ENCODE results near the gene OSBPL10. TPM values are rescaled to one million over a fixed set of nuclear protein-coding genes. Genes with fewer than 3 reads are reported as not detected.

The OSBPL10 gene
- total RNA-seq, 1 donor from 2014 or later, result 20.1 TPM

DNA sequence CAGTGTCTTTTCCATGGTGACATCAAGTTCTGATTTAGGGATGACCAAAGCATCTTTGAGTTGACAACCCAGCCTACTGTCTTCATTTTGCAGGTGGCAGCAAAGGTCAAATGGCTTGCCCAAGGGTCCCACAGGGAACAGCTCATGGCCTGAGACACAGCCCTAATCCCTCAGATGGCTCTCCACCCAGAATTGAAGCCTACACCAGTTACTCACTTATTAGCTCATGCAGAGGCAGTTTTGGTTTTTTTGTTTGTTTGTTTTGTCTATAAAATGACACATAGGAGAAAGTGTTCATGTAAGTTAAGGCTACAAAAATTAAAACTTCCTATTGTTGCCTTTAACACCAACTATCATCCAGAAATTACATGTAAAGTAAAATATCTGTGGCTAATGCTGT lies 167.9 kb downstream of the OSBPL10 start:
- Histone ChIP-seq H3K4me3 (ENCODE audit: low read depth, low read length) (no peak overlapping the region), H3K27me3 (ENCODE audit: control insufficient read depth, insufficient read depth, low read length) (no peaks in the 10 kb centered on the region), H3K36me3 (ENCODE audit: control insufficient read depth, insufficient read depth, low read length) (no peaks in the 10 kb centered on the region)
- TF ChIP-seq, protein P1, sequence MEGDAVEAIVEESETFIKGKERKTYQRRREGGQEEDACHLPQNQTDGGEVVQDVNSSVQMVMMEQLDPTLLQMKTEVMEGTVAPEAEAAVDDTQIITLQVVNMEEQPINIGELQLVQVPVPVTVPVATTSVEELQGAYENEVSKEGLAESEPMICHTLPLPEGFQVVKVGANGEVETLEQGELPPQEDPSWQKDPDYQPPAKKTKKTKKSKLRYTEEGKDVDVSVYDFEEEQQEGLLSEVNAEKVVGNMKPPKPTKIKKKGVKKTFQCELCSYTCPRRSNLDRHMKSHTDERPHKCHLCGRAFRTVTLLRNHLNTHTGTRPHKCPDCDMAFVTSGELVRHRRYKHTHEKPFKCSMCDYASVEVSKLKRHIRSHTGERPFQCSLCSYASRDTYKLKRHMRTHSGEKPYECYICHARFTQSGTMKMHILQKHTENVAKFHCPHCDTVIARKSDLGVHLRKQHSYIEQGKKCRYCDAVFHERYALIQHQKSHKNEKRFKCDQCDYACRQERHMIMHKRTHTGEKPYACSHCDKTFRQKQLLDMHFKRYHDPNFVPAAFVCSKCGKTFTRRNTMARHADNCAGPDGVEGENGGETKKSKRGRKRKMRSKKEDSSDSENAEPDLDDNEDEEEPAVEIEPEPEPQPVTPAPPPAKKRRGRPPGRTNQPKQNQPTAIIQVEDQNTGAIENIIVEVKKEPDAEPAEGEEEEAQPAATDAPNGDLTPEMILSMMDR (IDR thresholded peaks at IDR 0.05; ENCODE audit: insufficient read depth, low read length, poor library complexity, severe bottlenecking), result no peak
- DNase-seq (ENCODE audit: low read depth), result no peak

DNA sequence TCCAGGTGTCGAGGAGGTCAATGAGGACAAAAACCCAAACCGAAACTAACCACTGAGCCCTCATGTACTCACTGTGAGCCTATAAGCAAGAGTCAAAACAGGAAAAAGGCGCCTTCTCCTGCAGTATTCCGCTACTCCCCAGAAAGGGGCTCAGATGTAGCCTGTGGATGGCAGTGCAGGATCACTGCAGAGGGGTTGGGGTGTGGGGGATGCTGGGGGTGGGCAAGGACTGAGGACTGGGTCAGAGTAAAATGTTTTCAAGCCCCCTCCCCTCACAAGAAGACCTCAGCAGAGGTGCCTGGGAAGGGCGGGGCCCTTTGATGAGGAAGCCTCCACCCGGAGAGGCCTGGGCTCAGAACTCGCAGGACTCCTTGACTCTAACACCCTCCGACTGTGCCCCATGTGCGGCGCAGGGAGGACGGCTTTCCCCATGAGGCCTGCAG lies 170.1 kb downstream of the OSBPL10 start:
- DNase-seq (ENCODE audit: low read depth), result no peak
- Histone ChIP-seq H3K27me3 (ENCODE audit: control insufficient read depth, insufficient read depth, low read length) (no peaks in the 10 kb centered on the region), H3K36me3 (ENCODE audit: control insufficient read depth, insufficient read depth, low read length) (no peaks in the 10 kb centered on the region), H3K4me3 (ENCODE audit: low read depth, low read length) (no peak overlapping the region)
- TF ChIP-seq, protein P1 (IDR thresholded peaks at IDR 0.05; ENCODE audit: insufficient read depth, low read length, poor library complexity, severe bottlenecking), result no peak

DNA sequence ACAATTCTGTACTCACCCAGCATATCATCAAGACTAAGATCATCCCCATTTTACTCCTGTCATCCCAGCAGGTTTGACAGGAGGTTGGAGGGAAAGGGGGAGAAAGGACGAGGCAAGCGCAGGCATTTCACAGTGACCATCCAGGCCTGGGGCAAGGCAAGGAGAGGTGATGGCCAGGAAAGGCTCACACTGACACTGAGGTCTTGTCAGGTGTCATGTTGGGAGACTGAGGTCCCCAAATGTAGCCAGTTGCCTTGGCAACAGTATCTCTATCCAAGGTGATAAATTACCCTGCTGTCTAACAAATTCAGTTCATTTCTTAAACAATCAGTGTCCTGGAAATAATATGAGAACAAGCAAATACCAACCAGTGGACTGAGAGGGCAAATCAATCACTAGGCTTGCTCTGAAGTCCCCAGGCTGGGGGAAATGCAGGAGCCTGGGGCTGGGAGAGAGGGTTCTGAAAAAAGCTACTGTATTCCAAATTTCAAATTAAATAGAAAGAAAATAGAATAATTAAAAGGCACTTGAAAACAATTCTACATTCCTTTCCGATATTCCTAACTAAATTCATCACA lies 172.8 kb downstream of the OSBPL10 start:
- TF ChIP-seq, protein P1 (IDR thresholded peaks at IDR 0.05; ENCODE audit: insufficient read depth, low read length, poor library complexity, severe bottlenecking), result no peak
- H3K27me3 ChIP-seq (ENCODE audit: control insufficient read depth, insufficient read depth, low read length), result no peaks in the 10 kb centered on the region
- H3K36me3 ChIP-seq (ENCODE audit: control insufficient read depth, insufficient read depth, low read length), result no peaks in the 10 kb centered on the region
- no peak overlapping the region for H3K4me3 ChIP-seq (ENCODE audit: low read depth, low read length)
- no peak for DNase-seq (ENCODE audit: low read depth)

DNA sequence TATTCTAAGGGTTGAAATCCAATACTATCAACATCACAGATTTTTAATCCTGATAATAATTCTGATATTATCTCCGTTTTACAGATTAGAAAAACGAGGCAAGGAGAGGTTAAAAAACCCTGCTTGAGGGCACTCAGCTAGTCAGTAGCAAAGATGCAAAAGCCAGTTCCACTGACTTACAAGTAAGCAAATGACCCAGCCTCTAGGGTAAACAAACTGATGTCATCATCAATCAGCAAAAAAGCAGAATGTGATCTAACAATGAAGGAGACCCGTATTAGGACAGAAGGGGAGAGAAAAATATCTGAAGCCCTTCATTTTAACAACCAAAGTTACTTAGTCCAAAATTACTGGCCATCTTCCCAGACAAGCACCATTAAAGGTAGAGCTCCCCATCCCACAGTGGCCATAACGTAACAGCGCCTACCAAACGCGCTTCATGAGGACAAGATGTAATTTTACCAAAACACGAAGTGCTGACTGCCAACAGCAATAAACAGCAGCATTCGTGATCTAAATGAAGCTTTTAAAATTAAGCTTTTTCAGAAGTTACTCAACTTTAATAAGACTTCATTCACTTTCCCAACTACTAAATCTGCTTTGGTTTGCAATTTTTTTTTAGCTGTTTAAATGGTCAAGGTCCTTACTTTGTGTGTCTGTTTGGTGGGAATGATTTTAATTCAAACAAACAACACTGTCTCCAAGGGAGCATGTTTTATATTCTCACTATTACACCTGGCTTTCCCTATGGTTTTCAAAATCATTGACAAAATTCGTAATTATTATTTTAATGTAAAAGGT lies 176.6 kb downstream of the OSBPL10 start:
- no peaks in the 10 kb centered on the region for H3K27me3 ChIP-seq (ENCODE audit: control insufficient read depth, insufficient read depth, low read length)
- DNase-seq (ENCODE audit: low read depth), result no peak
- no peaks in the 10 kb centered on the region for H3K36me3 ChIP-seq (ENCODE audit: control insufficient read depth, insufficient read depth, low read length)
- H3K4me3 ChIP-seq (ENCODE audit: low read depth, low read length), result no peak overlapping the region
- TF ChIP-seq, protein P1 (IDR thresholded peaks at IDR 0.05; ENCODE audit: insufficient read depth, low read length, poor library complexity, severe bottlenecking), result no peak

DNA sequence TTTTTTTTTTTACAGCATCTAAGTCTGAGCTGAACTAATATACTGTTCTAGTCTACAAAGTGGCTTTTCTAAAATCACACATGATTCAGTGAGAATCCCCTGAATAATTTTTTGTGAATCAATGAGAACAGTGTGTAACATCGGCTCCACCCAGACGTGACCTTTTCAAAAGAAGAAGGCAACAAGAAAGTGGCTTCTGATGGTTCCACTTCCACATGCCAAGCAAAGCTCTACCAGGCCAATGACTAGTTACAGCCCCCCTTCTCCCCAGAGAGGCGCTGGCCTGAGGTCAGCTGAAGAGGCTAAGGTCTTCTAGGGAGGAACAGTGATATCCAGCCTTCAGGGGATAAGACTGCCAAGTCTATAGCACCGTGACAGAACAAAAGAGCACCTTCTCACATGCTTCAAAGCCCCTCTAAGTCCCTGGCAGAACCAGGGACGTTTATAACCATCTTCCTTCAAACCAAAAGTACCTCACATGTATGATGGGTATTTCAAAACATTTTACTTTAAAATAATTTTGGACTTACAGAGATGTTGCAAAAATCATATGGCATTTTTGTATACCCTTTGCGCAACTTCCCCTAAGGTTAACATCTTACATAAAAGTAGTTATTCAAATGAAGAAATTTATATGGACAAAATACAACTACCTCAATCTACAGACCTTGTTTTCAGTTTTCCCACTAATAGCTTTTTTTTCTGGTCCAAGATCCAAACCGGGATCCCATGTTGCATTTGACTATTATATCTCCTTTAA lies 177.9 kb downstream of the OSBPL10 start:
- H3K27me3 ChIP-seq (ENCODE audit: control insufficient read depth, insufficient read depth, low read length), result no peaks in the 10 kb centered on the region
- DNase-seq (ENCODE audit: low read depth), result no peak
- no peak overlapping the region for H3K4me3 ChIP-seq (ENCODE audit: low read depth, low read length)
- TF ChIP-seq, protein P1 (IDR thresholded peaks at IDR 0.05; ENCODE audit: insufficient read depth, low read length, poor library complexity, severe bottlenecking), result no peak
- no peaks in the 10 kb centered on the region for H3K36me3 ChIP-seq (ENCODE audit: control insufficient read depth, insufficient read depth, low read length)

All from kidney epithelial cell (primary cell).